GM12865 (cell line): Measurements from ENCODE around the gene TAF5L.

ENCODE experiments used
- DNase-seq: peaks from one replicate; pipeline ENCODE4 v3.0.0; 2010; ENCODE audit warnings: low read depth
- H3K4me3 ChIP-seq: 2 replicates; pipeline ENCODE4 v1.5.1; 2011; ENCODE audit warnings: mild to moderate bottlenecking, low read depth, low read length, control low read depth
- CTCF ChIP-seq: IDR thresholded peaks from 2 replicates; pipeline ENCODE4 v1.5.1; 2011; ENCODE audit warnings: low read length, control low read depth, low read depth, inconsistent platforms; ENCODE audit not compliant: insufficient read depth; ENCODE audit errors: missing control alignments

TAF5L gene

DNA sequence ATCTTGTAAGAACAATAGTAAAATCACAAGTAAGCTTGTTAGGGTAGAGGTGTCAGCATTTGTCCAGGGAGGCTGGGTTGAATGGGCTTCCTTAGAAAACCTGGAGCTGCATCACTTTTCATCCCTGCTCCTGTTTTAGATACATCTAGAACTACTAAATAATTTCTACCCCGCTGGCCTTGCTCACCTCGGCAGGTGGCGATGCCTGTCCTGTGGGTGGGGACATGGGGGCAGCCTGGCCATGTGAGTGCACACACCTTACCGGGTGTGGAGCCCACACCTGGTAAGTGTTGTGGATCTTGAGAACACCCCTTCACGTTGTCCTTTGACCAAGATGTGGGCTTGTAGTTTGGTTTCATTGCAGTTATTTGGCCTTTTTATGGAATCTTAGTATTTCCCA is 29.9 kb upstream of the TAF5L start:
- H3K4me3 ChIP-seq = no peak overlapping the region
- TF ChIP-seq CTCF = no peak
- no peak for DNase-seq

DNA sequence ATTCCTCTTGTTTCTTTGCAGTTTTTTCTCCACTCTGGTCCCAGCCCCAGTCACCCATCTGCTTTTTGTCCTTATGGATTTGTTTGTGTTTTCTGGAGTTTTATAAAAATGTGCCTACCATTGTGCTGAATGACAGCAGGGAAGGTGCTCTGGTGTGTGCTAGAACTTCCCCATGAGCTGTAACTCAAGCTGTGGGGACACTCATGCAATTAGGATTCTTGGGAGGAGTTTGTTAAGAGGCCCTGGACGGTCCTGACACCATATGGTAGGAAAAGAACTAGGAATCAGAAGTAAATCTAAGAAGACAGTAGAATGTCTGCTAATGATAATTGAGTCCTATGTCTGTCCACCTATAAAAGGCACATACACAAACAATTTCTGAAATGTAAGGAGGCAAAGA is 27.5 kb upstream of the TAF5L start:
- no peak for DNase-seq
- TF ChIP-seq CTCF = no peak
- H3K4me3 ChIP-seq = no peak overlapping the region

DNA sequence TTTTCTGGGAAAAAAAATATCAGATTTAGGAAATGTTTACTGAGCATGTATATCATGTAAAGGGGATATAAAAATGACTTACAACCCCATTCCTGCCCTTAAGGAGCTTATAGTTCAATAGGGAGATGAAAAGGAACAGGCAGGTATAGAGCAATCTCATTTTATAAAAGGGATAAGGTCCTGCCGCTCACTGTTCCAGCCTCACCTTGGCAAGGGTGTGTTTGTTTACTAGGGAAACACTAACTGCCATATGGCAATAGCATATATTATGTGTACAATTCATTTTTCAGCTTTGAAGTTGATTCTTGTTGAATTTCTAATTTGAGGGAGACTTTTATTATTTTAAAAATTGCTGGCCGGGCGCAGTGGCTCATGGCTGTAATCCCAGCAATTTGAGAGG is 25.6 kb upstream of the TAF5L start:
- no peak for DNase-seq
- no peak overlapping the region for H3K4me3 ChIP-seq
- no peak for TF ChIP-seq CTCF

- H3K4me3 ChIP-seq = no peak overlapping the region
- no peak for TF ChIP-seq CTCF
- no peak for DNase-seq
These were observed 24.1 kb upstream of the TAF5L start for GRCh38 chr1:229650045-229650444.

- TF ChIP-seq CTCF = no peak
- DNase-seq = no peak
- no peak overlapping the region for H3K4me3 ChIP-seq
These were observed 22.5 kb upstream of the TAF5L start for GRCh38 chr1:229648406-229648805.

DNA sequence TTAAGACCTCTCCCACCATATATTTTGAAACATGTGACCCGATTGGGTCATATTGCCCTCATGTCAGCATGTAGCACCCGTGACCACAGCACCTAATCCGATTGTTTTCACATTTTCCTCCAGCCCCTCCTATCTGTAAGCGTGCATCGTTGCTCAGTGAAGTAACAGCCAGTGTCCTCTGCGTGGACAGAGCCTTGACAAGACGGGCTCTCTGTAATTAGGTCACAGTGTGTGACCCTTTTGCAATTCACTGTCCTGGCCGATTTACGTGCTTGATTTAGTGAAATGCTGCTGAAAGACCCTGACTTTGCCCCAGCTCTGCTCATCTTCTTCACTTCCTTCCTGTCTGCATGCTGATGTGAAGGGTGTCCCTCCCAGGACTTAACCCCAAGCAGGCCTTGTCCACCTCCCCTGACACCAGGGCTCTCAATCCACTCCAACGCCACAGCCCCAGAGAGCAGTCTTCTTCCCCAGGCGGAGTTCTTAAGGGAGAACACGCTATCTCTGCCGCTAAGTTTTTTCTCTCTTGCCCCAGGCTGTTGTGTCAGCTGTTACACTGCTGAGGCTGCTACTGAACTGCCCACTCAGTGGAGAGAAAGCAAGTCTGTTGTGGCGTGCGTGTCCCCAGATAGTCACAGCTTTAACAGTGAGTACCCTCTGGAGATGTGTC is 19.5 kb upstream of the TAF5L start:
- no peak overlapping the region for H3K4me3 ChIP-seq
- no peak for TF ChIP-seq CTCF
- no peak for DNase-seq
